ENCODE measurements around the gene AP2A2.

DNA sequence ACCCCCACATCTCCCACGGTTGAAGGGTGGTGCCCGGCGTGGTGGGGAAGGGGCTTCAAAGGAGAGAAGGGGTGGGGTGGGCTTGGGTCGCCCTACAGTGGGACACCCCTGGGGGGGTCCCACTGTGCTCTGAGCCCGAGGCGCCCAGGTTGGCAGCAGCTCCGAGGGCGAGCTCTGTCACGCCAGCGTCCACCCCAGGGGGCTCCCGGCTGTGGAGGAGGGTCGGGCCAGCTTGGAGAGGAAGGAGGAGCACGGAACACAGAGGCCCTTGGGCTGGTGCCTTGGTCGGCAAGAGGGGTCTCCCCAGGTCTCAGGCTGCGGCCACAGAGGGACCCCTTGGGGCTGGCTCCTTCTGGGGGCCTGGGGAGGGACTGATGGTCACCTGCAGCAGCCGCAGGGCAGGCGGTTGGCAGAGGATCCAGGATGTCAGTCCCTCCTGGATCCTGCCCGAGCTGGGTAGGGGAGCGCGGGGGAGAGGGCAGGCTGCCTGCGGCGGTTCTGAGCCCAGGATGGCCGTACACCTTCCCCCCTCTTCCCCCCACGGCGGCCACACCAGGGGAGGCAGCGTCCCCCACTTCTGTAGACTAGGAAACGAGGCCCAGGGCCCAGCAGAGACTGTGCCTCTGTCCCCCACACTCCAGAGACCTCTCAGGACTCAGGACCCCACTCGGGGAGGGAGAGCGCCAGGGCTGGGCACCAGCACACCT lies 110.1 kb downstream of the AP2A2 start:
- no peak for TF ChIP-seq POLR2A (IDR thresholded peaks at IDR 0.05)
- TF ChIP-seq POLR2AphosphoS5 (IDR thresholded peaks at IDR 0.05; ENCODE audit: insufficient read depth in 1 of 2, low read depth in 1 of 2) = no peak
- no peak for TF ChIP-seq CTCF (IDR thresholded peaks at IDR 0.05)

Data from vagina (tissue), 2 donors.